Measurements from ENCODE around the gene ITPK1.

- TF ChIP-seq CTCF (IDR thresholded peaks at IDR 0.05): no peak
- TF ChIP-seq POLR2AphosphoS5 (IDR thresholded peaks at IDR 0.05): no peak
These were observed 180.3 kb downstream of the ITPK1 start for GRCh38 chr14:92935446-92935845.

Measured in stomach (tissue), 4 donors.